COLO829 (cell line): ENCODE data around the gene TRIM74.
"Not testable (repeated sequence)": the region's sequence is repeated elsewhere in the genome, so short reads cannot be mapped to it uniquely, and the experiment has no call there.

Experiments
- DNase-seq: peaks from one replicate; pipeline ENCODE4 v3.0.0; 2012; ENCODE audit warnings: low spot score

TRIM74 gene

GRCh38 chr7:72968980-72969516, at the start of gene TRIM74:
TSS of gene TRIM74 (minus strand) at chr7:72969466. CDS start at chr7:72966157, 3,309 bp downstream.
- DNase-seq: not testable (repeated sequence)

- DNase-seq: not testable (repeated sequence)
Measured at GRCh38 chr7:73006491-73006890, 37.2 kb upstream of the TRIM74 start.

DNA sequence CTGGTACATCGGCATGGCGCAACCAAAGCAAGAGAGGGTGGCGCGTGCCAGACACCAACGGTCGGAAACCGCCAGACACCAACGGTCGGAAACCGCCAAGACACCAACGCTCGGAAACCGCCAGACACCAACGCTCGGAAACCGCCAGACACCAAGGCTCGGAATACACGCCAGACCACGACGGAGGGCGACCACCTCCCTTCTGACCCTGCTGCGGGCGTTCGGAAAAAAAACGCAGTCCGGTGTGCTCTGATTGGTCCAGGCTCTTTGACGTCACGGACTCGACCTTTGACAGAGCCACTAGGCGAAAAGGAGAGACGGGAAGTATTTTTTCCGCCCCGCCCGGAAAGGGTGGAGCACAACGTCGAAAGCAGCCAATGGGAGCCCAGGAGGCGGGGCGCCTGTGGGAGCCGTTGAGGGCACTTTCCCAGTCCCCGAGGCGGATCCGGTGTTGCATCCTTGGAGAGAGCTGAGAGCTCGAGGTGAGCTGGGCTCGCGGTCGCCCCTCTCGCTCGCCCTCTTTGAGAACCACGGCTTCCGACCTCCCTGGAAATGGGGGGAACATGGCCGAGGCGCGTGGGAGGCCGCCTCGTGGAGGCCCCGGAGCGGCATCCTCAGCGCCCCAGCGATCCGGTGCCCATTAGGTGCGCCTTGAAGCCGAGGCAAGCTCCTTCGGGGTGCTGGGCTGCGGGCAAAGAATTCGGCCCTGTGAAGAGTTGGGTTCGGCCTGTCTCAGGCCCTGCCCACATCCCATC, 36.6 kb upstream of the TRIM74 start:
- not testable (repeated sequence) for DNase-seq

DNA sequence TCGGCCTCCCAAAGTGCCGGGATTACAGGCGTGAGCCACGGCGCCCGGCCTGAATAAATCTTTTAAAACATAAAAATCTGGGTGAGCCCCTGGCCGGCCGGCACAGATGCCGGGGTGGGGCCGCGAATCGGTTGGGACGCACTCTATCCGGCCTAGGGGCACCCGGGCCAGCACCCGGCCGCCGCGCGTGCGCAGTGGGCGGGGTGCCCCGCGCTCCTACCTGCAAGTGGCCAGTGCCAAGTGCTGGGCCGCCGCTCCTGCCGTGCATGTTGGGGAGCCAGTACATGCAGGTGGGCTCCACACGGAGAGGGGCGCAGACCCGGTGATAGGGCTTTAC, 36.1 kb upstream of the TRIM74 start:
- DNase-seq: not testable (repeated sequence)

DNA sequence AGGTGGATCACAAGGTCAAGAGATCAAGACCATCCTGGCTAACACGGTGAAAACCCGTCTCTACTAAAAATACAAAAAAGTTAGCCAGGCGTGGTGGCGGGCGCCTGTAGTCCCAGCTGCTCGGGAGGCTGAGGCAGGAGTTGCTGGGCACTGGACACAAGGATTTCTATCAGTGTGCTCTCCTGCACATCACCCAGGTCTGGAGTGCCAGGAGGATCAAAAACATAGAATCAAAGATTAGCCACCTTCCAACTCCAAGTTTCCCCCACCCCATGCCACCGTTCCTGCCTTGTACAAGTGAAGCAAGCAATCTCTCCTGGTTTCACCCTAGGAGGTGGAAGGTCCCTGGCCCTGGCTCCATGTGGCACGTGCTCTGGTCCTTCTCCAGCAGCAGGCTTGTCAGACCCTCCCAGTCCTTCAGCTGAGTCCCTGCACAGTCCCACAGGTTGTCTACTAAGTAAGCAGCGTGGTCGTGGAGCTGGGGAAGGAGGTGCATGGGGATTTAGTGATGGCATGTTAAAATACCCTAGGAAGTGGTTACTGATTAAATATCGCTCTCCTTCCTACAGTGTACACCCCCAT, 28.7 kb upstream of the TRIM74 start:
- not testable (repeated sequence) for DNase-seq

- not testable (repeated sequence) for DNase-seq
Measured at GRCh38 chr7:72997447-72997846, 28.2 kb upstream of the TRIM74 start.

- not testable (repeated sequence) for DNase-seq
Measured at GRCh38 chr7:72995484-72995883, 26.2 kb upstream of the TRIM74 start.

DNA sequence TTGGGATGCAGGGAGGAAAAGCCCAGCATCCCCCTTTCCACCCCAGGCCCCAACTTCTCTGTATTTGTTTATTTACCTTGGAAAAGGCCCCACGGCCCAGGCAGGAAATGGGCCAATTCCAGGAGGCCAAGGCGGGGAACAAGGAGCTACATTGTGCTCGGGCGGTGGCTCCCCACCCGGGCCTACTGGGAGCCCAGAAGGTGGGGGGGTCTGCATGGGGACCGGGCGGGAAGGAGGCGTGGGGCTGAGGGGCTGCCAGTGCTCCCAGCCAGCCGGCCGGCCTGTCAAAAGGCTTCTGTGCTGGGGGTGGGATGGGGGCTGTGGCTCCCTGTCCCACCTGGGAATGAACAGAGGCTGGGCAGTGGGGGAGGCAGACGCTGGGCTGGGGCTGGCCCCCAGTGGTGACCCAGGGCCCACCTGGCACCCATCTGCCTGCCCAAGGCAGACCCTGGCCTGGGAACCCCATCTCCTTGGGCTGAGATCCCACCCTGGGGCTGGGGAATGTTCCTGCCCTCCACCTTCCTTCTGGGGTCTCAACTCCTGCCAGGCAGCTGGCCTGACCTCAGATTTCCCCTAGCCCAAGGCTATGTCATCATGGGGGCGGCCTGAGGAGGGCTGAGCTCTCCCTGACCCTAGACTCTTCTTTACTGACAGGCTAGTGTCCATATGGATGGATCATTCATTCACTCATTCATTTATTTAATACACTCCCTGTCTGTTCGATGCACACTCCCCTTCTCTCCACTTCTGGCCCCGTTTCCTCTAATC, 21.1 kb upstream of the TRIM74 start:
- DNase-seq: not testable (repeated sequence)

DNA sequence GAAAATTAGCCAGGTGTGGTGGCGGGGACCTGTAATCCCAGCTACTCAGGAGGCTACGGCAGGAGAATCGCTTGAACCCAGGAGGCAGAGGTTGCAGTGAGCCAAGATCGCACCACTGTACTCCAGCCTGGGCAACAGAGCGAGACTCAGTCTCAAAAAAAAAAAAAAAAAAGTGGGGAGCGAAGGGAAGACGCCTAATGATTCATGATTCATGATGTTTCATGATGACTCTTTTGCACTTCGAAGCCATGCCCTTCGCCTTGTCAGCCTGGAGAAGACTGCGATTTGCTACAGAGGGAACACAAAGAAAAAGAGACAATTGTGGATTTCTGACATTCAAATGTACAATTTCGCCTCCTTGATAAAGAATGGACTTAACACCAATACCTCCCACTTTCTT, 12.8 kb upstream of the TRIM74 start:
- not testable (repeated sequence) for DNase-seq

DNA sequence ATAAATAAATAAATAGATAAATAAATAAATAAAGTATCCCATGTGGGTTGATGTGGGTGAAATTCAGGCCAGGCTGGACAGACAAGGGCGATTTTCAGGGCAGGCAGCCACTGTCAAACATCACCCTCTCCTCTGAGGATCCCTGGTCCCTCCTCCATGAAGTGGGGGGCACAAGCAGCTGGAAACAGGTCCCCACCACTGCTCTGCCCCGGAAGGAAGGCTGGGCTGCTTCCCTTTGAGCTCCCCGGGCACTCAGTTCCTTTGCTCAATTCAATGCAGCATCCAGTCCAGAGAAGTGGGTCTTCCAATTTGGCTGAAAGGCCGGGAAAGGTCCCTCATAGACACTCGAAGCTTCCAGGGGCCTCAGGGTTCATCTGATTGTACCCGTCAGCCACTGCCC, 11.1 kb upstream of the TRIM74 start:
- not testable (repeated sequence) for DNase-seq

DNA sequence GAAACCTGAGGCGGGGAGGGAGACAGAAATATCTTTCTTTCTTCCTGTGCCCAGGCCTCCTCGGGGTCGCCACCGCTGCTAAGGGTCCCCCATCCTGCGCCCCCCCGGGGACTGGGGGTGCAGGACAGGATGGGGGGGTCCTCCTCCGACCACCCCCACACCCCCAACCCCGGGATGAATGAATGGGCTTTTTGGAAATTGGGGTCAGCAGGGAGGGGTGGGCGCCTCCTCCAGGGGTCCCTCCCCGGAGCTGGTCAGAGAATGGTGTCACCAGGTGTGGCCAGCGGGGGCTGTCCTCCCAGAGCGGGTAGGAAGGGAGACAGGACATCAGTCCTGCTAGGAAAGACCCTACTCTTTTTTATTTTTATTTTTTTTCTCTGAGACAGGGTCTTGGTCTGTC, 7.2 kb upstream of the TRIM74 start:
- DNase-seq: not testable (repeated sequence)

DNA sequence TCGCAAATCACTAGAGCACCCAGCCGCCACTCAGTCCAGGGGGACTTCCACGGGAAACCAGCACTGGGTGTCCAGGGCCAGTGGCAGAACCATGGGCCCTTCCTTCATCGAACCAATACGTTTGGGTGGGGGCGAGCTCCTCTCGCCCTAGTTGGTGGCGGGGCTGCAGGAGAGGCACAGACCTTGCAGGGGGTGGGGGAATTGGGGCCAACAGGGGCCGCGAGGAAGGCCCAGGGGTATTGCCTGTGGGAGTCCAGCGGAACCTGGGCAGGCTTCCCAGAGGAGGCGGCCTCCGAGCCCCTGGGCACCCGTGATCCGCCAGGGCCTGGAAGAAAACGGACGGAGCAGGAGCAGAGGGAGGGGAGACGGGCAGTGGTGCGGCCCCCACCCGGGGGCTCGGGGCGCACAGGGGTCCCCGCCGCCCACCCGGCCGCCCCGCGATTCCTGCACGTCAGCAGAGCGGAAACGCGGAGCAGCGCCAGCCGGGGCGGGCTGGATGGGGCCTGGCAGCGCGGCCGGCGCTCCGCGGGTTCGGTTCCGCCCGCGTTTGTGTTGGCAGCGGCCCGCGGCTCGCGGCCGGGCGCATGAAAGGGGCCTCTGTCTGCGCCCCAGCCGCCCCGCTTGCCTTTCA, 6.5 kb upstream of the TRIM74 start:
- not testable (repeated sequence) for DNase-seq

DNA sequence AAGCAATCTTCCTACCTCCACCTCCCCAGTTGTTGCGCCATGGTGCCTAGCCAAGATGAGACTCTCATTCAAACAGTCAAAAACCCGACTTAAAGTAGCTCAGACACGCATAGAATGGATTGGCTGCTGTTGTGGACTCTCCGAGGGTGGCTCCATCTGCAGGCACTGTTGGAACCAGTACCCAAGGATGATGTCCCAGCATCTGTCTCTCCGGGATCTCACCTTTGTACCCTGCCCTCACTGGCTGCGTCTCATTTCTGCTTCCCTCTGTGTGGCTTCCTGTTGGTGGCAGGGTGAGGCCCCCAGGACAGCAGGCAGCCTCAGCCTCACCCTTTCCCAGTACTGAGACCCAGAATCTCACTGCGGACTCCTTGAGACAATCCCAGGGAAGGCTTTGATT, 5.5 kb upstream of the TRIM74 start:
- DNase-seq: not testable (repeated sequence)

GRCh38 chr7:72971505-72971904, 2.2 kb upstream of the TRIM74 start:
- DNase-seq: not testable (repeated sequence)

GRCh38 chr7:72969688-72970087, 422 bp upstream of the TRIM74 start:
- DNase-seq: not testable (repeated sequence)

- DNase-seq: not testable (repeated sequence)
Measured at GRCh38 chr7:72966892-72967291, 2.4 kb downstream of the TRIM74 start.

DNA sequence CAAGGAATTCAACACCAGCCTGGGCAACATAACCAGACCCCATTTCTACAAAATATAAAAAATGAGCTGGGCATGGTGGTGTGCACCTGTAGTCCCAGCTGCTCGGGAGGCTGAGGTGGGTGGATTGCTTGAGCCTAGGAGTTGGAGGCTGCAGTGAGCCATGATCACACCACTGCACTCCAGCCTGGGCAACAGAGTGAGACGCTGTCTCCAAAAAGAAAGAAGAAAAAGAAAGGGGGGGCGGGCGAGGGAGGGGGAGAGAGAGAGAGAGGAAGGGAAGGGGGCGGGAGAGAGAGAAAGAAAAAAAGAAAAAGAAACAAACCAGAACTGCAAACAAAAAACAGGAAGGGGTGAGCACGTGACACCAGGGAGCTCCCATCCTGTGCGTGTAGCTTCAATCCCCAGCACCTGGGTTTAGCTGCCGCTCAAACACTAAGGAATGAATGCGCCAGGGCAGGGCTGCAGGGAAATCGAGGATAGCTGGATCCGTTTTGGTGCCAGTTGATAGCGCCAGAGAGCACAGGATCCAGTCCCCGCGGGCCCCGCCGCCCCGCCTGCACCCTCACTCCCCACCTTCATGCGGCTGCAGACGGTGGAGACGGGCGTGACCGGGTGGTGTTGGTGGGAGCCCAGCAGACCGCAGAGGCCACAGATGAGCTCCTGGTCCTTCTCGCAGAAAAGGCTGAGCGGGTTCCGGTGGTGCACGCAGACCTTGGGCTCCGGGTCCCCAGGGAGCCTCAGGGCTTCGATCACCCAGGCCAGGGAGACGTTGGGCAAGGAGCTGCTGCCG, 3.9 kb downstream of the TRIM74 start:
- DNase-seq: not testable (repeated sequence)

DNA sequence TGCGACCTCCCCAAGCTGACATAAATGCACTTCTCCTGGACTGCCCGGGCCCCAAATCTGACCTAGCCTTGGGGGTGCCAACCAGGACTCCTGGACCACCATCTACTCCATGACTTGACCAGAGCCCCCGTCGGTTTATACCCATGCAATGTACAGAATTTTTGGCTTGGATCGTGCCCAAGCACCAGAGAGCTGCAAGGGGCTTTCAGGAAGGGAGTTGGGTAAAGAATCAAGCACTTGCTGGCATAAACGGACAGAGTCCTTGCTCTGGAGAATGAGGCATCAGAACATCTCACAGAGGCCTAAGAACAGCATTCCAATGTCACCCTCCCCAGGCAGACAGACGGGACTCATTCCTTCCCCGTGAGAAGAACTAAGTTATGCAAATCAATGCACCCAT, 6.2 kb downstream of the TRIM74 start:
- DNase-seq: not testable (repeated sequence)

- DNase-seq: not testable (repeated sequence)
Measured at GRCh38 chr7:72961346-72961650, 8.0 kb downstream of the TRIM74 start.

GRCh38 chr7:72960626-72961345, 8.5 kb downstream of the TRIM74 start:
- DNase-seq: not testable (repeated sequence)

- not testable (repeated sequence) for DNase-seq
Measured at GRCh38 chr7:72960029-72960428, 9.2 kb downstream of the TRIM74 start.
